NCI-H1930 (cell line): Measurements from ENCODE around the gene C6orf62.
"Not testable (repeated sequence)": the region's sequence is repeated elsewhere in the genome, so short reads cannot be mapped to it uniquely, and the experiment has no call there.

Source experiments
- DNase-seq, 2 experiments: peaks; one replicate each; lab custom pipeline; 2025; lab: John Stamatoyannopoulos, UW

Gene C6orf62

GRCh38 chr6:24719125-24719971 is at the start of gene C6orf62:
TSS of gene C6orf62 (minus strand) at chr6:24719154. CDS start at chr6:24718668, 486 bp downstream.
- DNase-seq = no peak

GRCh38 chr6:24768361-24768760 is 49.4 kb upstream of the C6orf62 start:
- DNase-seq = no peak

GRCh38 chr6:24766680-24767462 is 47.9 kb upstream of the C6orf62 start:
- no peak for DNase-seq

GRCh38 chr6:24765968-24766367 is 47.0 kb upstream of the C6orf62 start:
- DNase-seq = not testable (repeated sequence)

GRCh38 chr6:24764833-24765828 is 46.2 kb upstream of the C6orf62 start:
- DNase-seq = not testable (repeated sequence)

GRCh38 chr6:24763578-24763977 is 44.6 kb upstream of the C6orf62 start:
- DNase-seq = no peak

GRCh38 chr6:24761851-24762250 is 42.9 kb upstream of the C6orf62 start:
- DNase-seq = no peak

GRCh38 chr6:24761193-24761835 is 42.4 kb upstream of the C6orf62 start:
- no peak for DNase-seq

GRCh38 chr6:24760210-24760609 is 41.3 kb upstream of the C6orf62 start:
- no peak for DNase-seq

- DNase-seq = no peak
These were observed 40.8 kb upstream of the C6orf62 start for GRCh38 chr6:24759718-24760117.

GRCh38 chr6:24757611-24758010 is 38.7 kb upstream of the C6orf62 start:
- no peak for DNase-seq

GRCh38 chr6:24755279-24755678 is 36.3 kb upstream of the C6orf62 start:
- no peak for DNase-seq

- not testable (repeated sequence) for DNase-seq
These were observed 35.4 kb upstream of the C6orf62 start for GRCh38 chr6:24754378-24754777.

GRCh38 chr6:24753545-24753944 is 34.6 kb upstream of the C6orf62 start:
- no peak for DNase-seq

GRCh38 chr6:24752917-24753492 is 34.1 kb upstream of the C6orf62 start:
- no peak for DNase-seq

GRCh38 chr6:24752503-24752902 is 33.5 kb upstream of the C6orf62 start:
- DNase-seq = no peak

GRCh38 chr6:24750878-24751277 is 31.9 kb upstream of the C6orf62 start:
- not testable (repeated sequence) for DNase-seq

- DNase-seq = no peak
These were observed 30.3 kb upstream of the C6orf62 start for GRCh38 chr6:24749297-24749696.

- no peak for DNase-seq
These were observed 26.0 kb upstream of the C6orf62 start for GRCh38 chr6:24744911-24745310.

GRCh38 chr6:24743944-24744335 is 25.0 kb upstream of the C6orf62 start:
- DNase-seq = no peak
